Measurements from ENCODE around the gene ELOVL2. TPM values are rescaled to one million over a fixed set of nuclear protein-coding genes. Genes with fewer than 3 reads are reported as not detected.

ELOVL2 gene
- total and polyA plus RNA-seq, 10 of the 15 experiments (the other 5 are each of a cell fraction or from before 2014, with no cell fraction given): 0.01 to 0.03 TPM; not detected in 8

- TF ChIP-seq ZNF592 (IDR thresholded peaks at IDR 0.05) (no peak), TCF3 (IDR thresholded peaks at IDR 0.05; ENCODE audit: borderline replicate concordance, insufficient read depth, low read depth, low read length) (peak; percentile 44; the same call in 1 of the 2 replicates), IRF5 (IDR thresholded peaks at IDR 0.05; ENCODE audit: borderline replicate concordance) (no peak), POLR2A (IDR thresholded peaks at IDR 0.05; ENCODE audit: low read depth, low read length) (no peak), SIX5 (IDR thresholded peaks at IDR 0.05; ENCODE audit: low read depth, low read length, severe bottlenecking) (no peak), ATF7 (IDR thresholded peaks at IDR 0.05; ENCODE audit: low read depth) (0 out of 2 replicates have a peak, but pooled peaks have one; percentile 7), NFIC (IDR thresholded peaks at IDR 0.05; ENCODE audit: low read depth, low read length) (no peak), FOS (IDR thresholded peaks at IDR 0.05; ENCODE audit: borderline replicate concordance, extremely low read depth, insufficient read length) (no peak)
- TF ChIP-seq, protein P1, sequence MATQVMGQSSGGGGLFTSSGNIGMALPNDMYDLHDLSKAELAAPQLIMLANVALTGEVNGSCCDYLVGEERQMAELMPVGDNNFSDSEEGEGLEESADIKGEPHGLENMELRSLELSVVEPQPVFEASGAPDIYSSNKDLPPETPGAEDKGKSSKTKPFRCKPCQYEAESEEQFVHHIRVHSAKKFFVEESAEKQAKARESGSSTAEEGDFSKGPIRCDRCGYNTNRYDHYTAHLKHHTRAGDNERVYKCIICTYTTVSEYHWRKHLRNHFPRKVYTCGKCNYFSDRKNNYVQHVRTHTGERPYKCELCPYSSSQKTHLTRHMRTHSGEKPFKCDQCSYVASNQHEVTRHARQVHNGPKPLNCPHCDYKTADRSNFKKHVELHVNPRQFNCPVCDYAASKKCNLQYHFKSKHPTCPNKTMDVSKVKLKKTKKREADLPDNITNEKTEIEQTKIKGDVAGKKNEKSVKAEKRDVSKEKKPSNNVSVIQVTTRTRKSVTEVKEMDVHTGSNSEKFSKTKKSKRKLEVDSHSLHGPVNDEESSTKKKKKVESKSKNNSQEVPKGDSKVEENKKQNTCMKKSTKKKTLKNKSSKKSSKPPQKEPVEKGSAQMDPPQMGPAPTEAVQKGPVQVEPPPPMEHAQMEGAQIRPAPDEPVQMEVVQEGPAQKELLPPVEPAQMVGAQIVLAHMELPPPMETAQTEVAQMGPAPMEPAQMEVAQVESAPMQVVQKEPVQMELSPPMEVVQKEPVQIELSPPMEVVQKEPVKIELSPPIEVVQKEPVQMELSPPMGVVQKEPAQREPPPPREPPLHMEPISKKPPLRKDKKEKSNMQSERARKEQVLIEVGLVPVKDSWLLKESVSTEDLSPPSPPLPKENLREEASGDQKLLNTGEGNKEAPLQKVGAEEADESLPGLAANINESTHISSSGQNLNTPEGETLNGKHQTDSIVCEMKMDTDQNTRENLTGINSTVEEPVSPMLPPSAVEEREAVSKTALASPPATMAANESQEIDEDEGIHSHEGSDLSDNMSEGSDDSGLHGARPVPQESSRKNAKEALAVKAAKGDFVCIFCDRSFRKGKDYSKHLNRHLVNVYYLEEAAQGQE (IDR thresholded peaks at IDR 0.05; ENCODE audit: low read depth, low read length): no peak
- TF ChIP-seq, protein P2, sequence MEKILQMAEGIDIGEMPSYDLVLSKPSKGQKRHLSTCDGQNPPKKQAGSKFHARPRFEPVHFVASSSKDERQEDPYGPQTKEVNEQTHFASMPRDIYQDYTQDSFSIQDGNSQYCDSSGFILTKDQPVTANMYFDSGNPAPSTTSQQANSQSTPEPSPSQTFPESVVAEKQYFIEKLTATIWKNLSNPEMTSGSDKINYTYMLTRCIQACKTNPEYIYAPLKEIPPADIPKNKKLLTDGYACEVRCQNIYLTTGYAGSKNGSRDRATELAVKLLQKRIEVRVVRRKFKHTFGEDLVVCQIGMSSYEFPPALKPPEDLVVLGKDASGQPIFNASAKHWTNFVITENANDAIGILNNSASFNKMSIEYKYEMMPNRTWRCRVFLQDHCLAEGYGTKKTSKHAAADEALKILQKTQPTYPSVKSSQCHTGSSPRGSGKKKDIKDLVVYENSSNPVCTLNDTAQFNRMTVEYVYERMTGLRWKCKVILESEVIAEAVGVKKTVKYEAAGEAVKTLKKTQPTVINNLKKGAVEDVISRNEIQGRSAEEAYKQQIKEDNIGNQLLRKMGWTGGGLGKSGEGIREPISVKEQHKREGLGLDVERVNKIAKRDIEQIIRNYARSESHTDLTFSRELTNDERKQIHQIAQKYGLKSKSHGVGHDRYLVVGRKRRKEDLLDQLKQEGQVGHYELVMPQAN (conservative IDR thresholded peaks at IDR 0.05): 0 out of 2 replicates have a peak, but pooled peaks have one; percentile 67
- TF ChIP-seq, protein P3, sequence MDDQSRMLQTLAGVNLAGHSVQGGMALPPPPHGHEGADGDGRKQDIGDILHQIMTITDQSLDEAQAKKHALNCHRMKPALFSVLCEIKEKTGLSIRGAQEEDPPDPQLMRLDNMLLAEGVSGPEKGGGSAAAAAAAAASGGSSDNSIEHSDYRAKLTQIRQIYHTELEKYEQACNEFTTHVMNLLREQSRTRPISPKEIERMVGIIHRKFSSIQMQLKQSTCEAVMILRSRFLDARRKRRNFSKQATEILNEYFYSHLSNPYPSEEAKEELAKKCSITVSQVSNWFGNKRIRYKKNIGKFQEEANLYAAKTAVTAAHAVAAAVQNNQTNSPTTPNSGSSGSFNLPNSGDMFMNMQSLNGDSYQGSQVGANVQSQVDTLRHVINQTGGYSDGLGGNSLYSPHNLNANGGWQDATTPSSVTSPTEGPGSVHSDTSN (IDR thresholded peaks at IDR 0.05; ENCODE audit: insufficient replicate concordance, low read depth, low read length): no peak
- TF ChIP-seq, protein P4, sequence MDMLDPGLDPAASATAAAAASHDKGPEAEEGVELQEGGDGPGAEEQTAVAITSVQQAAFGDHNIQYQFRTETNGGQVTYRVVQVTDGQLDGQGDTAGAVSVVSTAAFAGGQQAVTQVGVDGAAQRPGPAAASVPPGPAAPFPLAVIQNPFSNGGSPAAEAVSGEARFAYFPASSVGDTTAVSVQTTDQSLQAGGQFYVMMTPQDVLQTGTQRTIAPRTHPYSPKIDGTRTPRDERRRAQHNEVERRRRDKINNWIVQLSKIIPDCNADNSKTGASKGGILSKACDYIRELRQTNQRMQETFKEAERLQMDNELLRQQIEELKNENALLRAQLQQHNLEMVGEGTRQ (IDR thresholded peaks at IDR 0.05; ENCODE audit: borderline replicate concordance, low read depth, low read length): no peak
These were observed 48.7 kb upstream of the ELOVL2 start (continued) for GRCh38 chr6:11092668-11093375.

Data from GM12878 (cell line).